ENCODE data around the gene SIM2.

SIM2 gene

DNA sequence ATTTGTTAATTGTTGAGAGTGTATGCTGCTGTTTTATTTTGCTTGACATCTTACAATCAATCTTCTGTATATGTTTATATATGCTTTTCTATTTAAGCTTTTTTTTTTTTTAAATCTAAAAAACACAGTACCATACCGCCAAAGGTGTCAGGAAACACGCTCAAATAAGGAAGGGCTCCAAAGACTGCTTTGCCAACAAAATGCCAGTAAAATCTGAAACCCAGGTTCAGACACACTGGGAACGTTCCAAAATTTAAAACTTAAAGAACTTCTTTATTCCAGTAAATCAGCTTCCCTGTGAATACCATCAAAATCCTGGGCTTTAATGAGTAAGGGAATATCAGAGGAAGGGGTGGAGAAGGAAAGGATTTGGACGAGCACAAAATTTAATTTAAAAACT lies 87.3 kb downstream of the SIM2 start:
- no peak overlapping the region for H2AFZ ChIP-seq (ENCODE audit: low read depth)
- H4K20me1 ChIP-seq (ENCODE audit: insufficient read depth), result no peaks in the 10 kb centered on the region
- H3K4me2 ChIP-seq, result no peak overlapping the region
- H3K9ac ChIP-seq, result no peak overlapping the region
- no peaks in the 10 kb centered on the region for H3K36me3 ChIP-seq (ENCODE audit: insufficient read depth)
- no peaks in the 10 kb centered on the region for H3K79me2 ChIP-seq (ENCODE audit: insufficient read depth, low read depth)
- no peaks in the 10 kb centered on the region for H3K27me3 ChIP-seq (ENCODE audit: insufficient read depth, low read depth)
- H3K4me1 ChIP-seq (ENCODE audit: low read depth, poor library complexity, severe bottlenecking), result no peaks in the 10 kb centered on the region
- no peak overlapping the region for H3K4me3 ChIP-seq (IDR thresholded peaks at IDR 0.05; ENCODE audit: insufficient read depth, low read depth, low read length)
- H3K27ac ChIP-seq, result no peak overlapping the region
- TF ChIP-seq, protein P1, sequence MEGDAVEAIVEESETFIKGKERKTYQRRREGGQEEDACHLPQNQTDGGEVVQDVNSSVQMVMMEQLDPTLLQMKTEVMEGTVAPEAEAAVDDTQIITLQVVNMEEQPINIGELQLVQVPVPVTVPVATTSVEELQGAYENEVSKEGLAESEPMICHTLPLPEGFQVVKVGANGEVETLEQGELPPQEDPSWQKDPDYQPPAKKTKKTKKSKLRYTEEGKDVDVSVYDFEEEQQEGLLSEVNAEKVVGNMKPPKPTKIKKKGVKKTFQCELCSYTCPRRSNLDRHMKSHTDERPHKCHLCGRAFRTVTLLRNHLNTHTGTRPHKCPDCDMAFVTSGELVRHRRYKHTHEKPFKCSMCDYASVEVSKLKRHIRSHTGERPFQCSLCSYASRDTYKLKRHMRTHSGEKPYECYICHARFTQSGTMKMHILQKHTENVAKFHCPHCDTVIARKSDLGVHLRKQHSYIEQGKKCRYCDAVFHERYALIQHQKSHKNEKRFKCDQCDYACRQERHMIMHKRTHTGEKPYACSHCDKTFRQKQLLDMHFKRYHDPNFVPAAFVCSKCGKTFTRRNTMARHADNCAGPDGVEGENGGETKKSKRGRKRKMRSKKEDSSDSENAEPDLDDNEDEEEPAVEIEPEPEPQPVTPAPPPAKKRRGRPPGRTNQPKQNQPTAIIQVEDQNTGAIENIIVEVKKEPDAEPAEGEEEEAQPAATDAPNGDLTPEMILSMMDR (conservative IDR thresholded peaks at IDR 0.05; ENCODE audit: low read depth, low read length), result no peak

DNA sequence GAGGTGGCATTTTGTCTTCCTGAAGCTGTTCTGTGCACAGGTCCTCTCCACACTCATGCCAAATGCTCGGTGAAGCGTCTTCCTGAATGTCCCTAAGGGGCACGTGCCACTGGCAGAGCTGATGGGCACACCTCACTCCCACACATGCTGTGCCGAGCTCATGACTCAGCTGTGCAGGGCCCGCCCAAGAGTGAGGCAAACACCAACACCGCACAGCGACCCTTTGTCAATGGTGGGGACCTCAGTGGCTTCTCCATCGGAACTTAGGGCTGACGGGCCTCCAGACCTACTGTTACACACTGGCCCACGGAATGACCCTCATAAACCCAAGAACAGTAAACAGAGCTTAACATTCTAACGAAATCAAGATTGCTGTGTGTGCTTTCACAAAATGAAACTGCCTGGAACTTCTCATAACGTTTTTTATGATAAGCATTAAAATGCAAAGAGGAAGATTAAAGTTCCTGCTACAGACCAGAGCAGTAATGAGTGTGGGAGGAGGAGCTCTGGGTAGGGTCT lies 89.3 kb downstream of the SIM2 start:
- Histone ChIP-seq H3K9ac (no peak overlapping the region), H3K27ac (no peak overlapping the region), H2AFZ (ENCODE audit: low read depth) (no peak overlapping the region)

DNA sequence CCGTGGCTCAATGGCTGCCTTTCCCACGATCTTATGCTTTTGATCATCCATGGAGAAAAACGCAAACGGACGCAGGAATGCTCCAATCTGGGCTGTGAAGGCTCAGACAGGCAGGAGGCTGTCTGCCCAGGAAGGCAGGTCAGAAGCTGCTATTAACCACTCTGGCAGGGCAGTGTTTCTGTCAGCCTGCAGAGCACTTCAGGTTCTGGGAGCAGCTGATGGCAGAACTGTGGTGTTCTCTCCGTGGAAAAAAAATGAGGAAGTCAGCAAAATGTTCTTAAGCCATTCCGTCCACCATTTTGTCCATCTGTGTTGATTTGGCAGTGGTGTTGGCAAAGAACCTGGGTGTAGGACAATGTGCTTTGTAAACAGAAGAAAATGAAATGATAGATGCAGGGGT lies 91.7 kb downstream of the SIM2 start:
- Histone ChIP-seq H3K4me1 (ENCODE audit: low read depth, poor library complexity, severe bottlenecking) (no peaks in the 10 kb centered on the region), H3K4me2 (no peak overlapping the region), H3K9ac (no peak overlapping the region), H4K20me1 (ENCODE audit: insufficient read depth) (no peaks in the 10 kb centered on the region), H3K36me3 (ENCODE audit: insufficient read depth) (no peaks in the 10 kb centered on the region), H2AFZ (ENCODE audit: low read depth) (no peak overlapping the region), H3K4me3 (IDR thresholded peaks at IDR 0.05; ENCODE audit: insufficient read depth, low read depth, low read length) (no peak overlapping the region), H3K79me2 (ENCODE audit: insufficient read depth, low read depth) (no peaks in the 10 kb centered on the region), H3K27me3 (ENCODE audit: insufficient read depth, low read depth) (no peaks in the 10 kb centered on the region), H3K27ac (no peak overlapping the region)
- TF ChIP-seq, protein P1 (conservative IDR thresholded peaks at IDR 0.05; ENCODE audit: low read depth, low read length), result no peak

More for the DNA sequence above, 89.3 kb downstream of the SIM2 start:
- TF ChIP-seq, protein P1 (conservative IDR thresholded peaks at IDR 0.05; ENCODE audit: low read depth, low read length), result no peak
- Histone ChIP-seq H4K20me1 (ENCODE audit: insufficient read depth) (no peaks in the 10 kb centered on the region), H3K36me3 (ENCODE audit: insufficient read depth) (no peaks in the 10 kb centered on the region), H3K4me1 (ENCODE audit: low read depth, poor library complexity, severe bottlenecking) (no peaks in the 10 kb centered on the region), H3K4me2 (no peak overlapping the region), H3K4me3 (IDR thresholded peaks at IDR 0.05; ENCODE audit: insufficient read depth, low read depth, low read length) (no peak overlapping the region), H3K27me3 (ENCODE audit: insufficient read depth, low read depth) (no peaks in the 10 kb centered on the region), H3K79me2 (ENCODE audit: insufficient read depth, low read depth) (no peaks in the 10 kb centered on the region)

DNA sequence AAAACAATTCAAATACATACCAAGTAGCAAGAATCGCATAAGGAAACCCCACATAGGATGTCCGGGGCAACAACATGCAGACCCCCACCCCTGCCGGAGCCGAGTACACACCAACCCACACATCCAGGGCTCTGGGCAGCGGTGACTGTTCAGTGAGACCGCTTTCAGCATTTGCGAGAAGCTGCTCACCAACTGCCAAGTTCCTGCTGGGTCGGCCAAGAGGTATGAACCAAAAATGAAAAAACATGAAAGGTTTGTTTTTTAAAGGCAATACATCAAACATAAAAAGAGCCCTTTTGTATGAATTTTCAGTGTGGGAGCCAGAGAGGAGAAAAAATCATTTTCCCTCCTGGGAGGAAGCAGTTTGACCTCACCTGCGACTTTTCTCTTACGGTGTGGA lies 92.3 kb downstream of the SIM2 start:
- no peak overlapping the region for H2AFZ ChIP-seq (ENCODE audit: low read depth)
- no peak overlapping the region for H3K9ac ChIP-seq
- no peak overlapping the region for H3K4me3 ChIP-seq (IDR thresholded peaks at IDR 0.05; ENCODE audit: insufficient read depth, low read depth, low read length)
- H3K4me2 ChIP-seq, result no peak overlapping the region
- no peaks in the 10 kb centered on the region for H3K27me3 ChIP-seq (ENCODE audit: insufficient read depth, low read depth)
- TF ChIP-seq, protein P1 (conservative IDR thresholded peaks at IDR 0.05; ENCODE audit: low read depth, low read length), result no peak
- H3K79me2 ChIP-seq (ENCODE audit: insufficient read depth, low read depth), result no peaks in the 10 kb centered on the region
- H4K20me1 ChIP-seq (ENCODE audit: insufficient read depth), result no peaks in the 10 kb centered on the region
- H3K4me1 ChIP-seq (ENCODE audit: low read depth, poor library complexity, severe bottlenecking), result no peaks in the 10 kb centered on the region
- no peak overlapping the region for H3K27ac ChIP-seq
- H3K36me3 ChIP-seq (ENCODE audit: insufficient read depth), result no peaks in the 10 kb centered on the region

Data from KMS-11 (cell line).